Fibroblast of villous mesenchyme (primary cell): ENCODE measurements around the gene EVI5L. TPM values are rescaled to one million over a fixed set of nuclear protein-coding genes. Genes with fewer than 3 reads are reported as not detected.
A peak's percentile ranks its signal among the peaks of the same experiment; 100 is the strongest.
"Not testable (repeated sequence)": the region's sequence is repeated elsewhere in the genome, so short reads cannot be mapped to it uniquely, and the experiment has no call there.

Source experiments
- DNase-seq: peaks from one replicate; pipeline ENCODE4 v3.0.0-alpha.2; 2010; ENCODE audit warnings: low read depth
- H3K4me3 ChIP-seq: 2 replicates; pipeline ENCODE4 v1.5.1; 2011; ENCODE audit warnings: low read depth, mild to moderate bottlenecking, low read length
- total RNA-seq: library from RNA; depleted of rRNA; stranded (reverse); fragments of >200 nt; gene quantifications from 2 replicates; pipeline ENCODE4 v1.2.3, GENCODE V29; 2012
- TF ChIP-seq, protein P1 (sequence below): IDR thresholded peaks from 2 replicates; pipeline ENCODE4 v1.5.1; 2012; ENCODE audit warnings: low read depth, mild to moderate bottlenecking, low read length; ENCODE audit not compliant: insufficient read depth

Gene EVI5L
- total RNA-seq, 1 donor, result 25.5 TPM

DNA sequence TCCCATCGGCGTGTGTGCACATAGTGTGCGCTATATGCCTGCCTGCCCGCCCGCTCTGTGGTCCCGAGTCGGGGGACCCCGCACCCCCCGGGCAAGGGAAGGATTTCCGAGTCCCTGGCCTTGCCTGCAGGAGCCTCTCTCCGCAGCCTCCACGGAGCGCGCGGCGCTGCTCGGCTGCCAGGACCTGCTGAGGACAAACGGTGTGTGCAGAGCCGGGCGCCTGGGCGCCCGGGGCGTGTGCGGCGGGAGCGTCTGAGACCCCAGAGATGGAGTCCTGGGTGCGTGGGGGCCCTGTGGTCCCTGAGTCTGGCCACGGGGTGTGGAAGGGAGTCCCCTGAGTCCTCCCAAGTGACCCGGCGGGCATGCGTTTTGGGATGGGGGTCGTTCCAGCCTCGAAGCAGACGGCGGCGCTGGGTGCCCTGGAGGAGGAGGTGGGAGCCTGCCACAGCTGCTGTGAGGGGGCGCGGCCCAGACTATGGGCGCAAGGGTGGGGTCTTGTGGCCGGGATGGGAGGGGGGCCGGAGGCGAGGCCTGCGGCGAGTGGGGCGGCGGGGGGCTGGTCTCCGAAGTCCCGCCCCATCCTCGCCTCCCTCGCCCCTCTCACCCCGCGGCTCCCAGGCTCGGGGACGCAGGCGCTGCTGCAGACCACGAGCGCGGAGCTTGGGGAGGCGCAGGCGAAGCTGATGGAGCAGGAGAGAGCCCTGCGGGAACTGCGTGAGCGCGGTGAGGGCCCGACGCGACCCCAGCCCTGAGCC lies 41.7 kb upstream of the EVI5L start:
- TF ChIP-seq, protein P1, sequence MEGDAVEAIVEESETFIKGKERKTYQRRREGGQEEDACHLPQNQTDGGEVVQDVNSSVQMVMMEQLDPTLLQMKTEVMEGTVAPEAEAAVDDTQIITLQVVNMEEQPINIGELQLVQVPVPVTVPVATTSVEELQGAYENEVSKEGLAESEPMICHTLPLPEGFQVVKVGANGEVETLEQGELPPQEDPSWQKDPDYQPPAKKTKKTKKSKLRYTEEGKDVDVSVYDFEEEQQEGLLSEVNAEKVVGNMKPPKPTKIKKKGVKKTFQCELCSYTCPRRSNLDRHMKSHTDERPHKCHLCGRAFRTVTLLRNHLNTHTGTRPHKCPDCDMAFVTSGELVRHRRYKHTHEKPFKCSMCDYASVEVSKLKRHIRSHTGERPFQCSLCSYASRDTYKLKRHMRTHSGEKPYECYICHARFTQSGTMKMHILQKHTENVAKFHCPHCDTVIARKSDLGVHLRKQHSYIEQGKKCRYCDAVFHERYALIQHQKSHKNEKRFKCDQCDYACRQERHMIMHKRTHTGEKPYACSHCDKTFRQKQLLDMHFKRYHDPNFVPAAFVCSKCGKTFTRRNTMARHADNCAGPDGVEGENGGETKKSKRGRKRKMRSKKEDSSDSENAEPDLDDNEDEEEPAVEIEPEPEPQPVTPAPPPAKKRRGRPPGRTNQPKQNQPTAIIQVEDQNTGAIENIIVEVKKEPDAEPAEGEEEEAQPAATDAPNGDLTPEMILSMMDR, result no peak
- no peak for DNase-seq
- H3K4me3 ChIP-seq, result no peak overlapping the region

DNA sequence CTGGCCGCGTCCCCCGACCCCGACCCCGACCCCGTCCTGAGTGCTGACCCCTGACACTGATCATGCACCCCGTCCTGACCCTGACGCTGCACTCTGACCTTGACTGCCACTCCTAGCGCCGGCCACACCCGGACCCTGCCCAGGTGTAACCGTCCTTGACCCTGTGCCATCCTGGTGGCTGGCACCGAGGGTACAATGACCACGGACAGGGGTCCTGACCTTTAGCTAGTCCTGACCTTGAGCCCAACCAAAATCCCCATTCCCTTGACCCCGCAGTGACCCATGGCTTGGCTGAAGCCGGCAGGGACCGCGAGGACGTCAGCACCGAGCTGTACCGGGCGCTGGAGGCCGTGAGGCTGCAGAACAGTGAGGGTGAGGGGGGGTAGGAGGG lies 41.1 kb upstream of the EVI5L start:
- no peak for DNase-seq
- TF ChIP-seq, protein P1, result no peak

DNA sequence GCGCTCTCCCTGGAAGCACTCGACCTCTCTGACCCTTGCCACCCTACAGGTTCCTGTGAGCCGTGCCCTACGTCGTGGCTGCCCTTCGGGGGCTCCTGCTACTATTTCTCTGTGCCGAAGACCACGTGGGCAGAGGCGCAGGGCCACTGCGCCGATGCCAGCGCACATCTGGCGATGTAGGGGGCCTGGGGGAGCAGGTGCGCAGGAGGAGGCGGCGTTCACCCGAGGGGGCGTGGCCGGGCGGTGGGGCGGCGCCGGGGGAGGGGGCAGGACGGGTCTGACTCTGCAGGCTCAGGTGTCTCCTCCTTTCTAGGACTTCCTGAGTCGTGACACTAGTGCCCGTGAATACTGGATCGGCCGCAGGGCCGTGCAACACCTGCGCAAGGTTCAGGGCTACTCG lies 40.6 kb upstream of the EVI5L start:
- no peak overlapping the region for H3K4me3 ChIP-seq
- TF ChIP-seq, protein P1, result no peak
- no peak for DNase-seq

More for the DNA sequence above, 41.1 kb upstream of the EVI5L start:
- H3K4me3 ChIP-seq, result no peak overlapping the region

DNA sequence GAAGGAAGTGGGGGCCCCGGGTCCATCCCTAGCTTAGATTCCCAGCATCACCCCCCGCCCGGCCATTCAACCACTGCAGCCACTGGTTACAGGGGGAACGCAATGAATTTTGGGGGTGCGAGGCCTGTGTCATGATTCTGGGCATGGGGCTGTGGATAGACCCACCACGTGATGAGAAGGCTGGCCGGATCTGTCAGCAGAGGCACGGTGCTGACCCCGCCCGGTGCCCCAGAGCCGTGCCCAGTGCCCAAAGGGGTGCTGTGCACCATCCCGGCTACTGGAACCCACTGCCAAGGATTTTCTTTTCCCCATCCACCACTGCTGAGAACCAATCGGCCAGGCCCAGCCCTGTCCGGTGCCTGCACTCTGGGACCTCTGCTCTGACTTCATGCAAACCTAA lies 39.6 kb upstream of the EVI5L start:
- DNase-seq, result no peak
- no peak overlapping the region for H3K4me3 ChIP-seq
- TF ChIP-seq, protein P1, result no peak

DNA sequence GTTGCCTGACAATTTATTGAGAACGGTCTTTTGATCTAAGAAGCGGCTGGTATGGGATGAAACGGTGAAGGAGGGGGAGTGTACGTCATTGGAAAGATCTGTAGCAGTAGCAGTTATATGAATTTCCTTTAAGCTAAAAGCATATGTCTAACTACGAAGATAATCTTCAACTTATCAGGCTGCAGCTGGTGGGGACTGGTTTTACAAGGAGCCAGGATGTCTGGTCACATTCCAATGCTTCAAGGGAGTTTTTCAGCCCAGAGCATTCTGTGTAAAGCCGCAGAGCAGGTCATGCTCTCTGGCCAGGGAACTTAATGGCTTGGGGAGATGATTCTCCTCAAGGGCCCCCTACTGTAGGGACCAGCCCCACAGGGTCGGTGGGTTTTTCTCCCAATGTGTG lies 37.7 kb upstream of the EVI5L start:
- no peak overlapping the region for H3K4me3 ChIP-seq
- peak; percentile 80 for DNase-seq
- TF ChIP-seq, protein P1, result no peak

DNA sequence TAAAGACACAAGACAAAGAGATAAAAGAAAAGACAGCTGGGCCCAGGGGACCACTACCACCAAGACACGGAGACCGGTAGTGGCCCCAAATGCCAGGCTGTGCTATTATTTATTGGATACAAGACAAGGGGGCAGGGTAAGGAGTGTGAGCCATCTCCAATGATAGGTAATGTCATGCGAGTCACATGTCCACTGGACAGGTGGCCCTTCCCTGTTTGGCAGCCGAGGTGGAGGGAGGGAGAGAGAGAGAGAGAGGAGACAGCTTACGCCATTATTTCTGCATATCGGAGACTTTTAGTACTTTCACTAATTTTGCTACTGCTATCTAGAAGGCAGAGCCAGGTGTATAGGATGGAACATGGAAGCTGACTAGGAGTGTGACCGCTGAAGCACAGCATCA lies 37.3 kb upstream of the EVI5L start:
- not testable (repeated sequence) for H3K4me3 ChIP-seq, DNase-seq

DNA sequence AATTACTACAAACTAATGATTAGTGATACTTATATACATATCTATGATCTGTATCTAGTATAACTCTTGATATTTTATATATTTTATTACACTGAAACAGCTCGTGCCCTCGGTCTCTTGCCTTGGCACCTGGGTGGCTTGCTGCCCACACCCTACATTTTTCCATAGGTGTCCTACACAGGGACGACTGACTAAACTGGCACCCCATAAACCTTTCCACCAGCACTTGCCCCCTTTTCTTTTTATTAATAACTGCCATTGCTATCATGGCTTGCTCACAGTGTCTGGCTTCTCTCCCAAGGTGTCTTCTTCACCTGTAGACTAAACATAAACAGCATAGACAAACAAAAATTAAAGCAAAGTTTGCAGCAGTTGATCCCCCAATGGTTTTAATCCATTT lies 36.5 kb upstream of the EVI5L start:
- no peak for DNase-seq
- no peak overlapping the region for H3K4me3 ChIP-seq
- TF ChIP-seq, protein P1, result no peak
